ENCODE measurements around the gene ESYT1.

ESYT1 gene

GRCh38 chr12:56189918-56190694 is 62.0 kb downstream of the ESYT1 start:
- peak; percentile 73 for DNase-seq

GRCh38 chr12:56190695-56191155 is 62.7 kb downstream of the ESYT1 start:
- DNase-seq: no peak

GRCh38 chr12:56192582-56192981 is 64.5 kb downstream of the ESYT1 start:
- no peak for DNase-seq

GRCh38 chr12:56193025-56193578 is 65.0 kb downstream of the ESYT1 start:
- peak; percentile 80 for DNase-seq

Data from NCI-H1694 treated with DMSO at 0.1 percent for 48 hours (cell line).